ENCODE measurements around the gene TFCP2L1. TPM values are rescaled to one million over a fixed set of nuclear protein-coding genes. Genes with fewer than 3 reads are reported as not detected.

TFCP2L1 gene
- total and polyA plus RNA-seq, 2 experiments from 2014 or later, result 0.94 to 6.4 TPM

- Mint-ChIP-seq H3K4me1 (no peaks in the 10 kb centered on the region; the same call in 2 of the 3 replicates), H3K27me3 (ENCODE audit: insufficient read depth, low read depth, poor library complexity) (peaks cover 10% of the 10 kb centered on the region), H3K4me3 (no peak overlapping the region), H3K27ac (no peak overlapping the region), H3K9me3 (no peaks in the 10 kb centered on the region), H3K36me3 (ENCODE audit: low read depth) (no peaks in the 10 kb centered on the region)
- ATAC-seq (no peak), DNase-seq (ENCODE audit: low spot score) (no peak)
- Histone ChIP-seq H3K4me2 (no peak overlapping the region), H3K27ac (ENCODE audit: low read depth) (no peak overlapping the region), H3K79me2 (replicated peaks; ENCODE audit: insufficient read depth) (no peaks in the 10 kb centered on the region), H3K27me3 (ENCODE audit: insufficient read depth) (no peaks in the 10 kb centered on the region), H4K20me1 (replicated peaks; ENCODE audit: insufficient read depth) (no peaks in the 10 kb centered on the region), H3K4me3 (no peak overlapping the region), H3F3A (replicated peaks; ENCODE audit: low read depth) (no peaks in the 10 kb centered on the region), H3K36me3 (ENCODE audit: insufficient read depth) (no peaks in the 10 kb centered on the region), H2AFZ (no peak overlapping the region), H3K9me2 (ENCODE audit: insufficient read depth) (no peaks in the 10 kb centered on the region), H3K4me1 (ENCODE audit: insufficient read depth) (no peaks in the 10 kb centered on the region)
- TF ChIP-seq EZH2phosphoT487 (IDR thresholded peaks at IDR 0.05; ENCODE audit: unreplicated experiment), result no peak
- TF ChIP-seq EZH2 (IDR thresholded peaks at IDR 0.05; ENCODE audit: low read depth, unreplicated experiment), result no peak
- TF ChIP-seq JUNB (IDR thresholded peaks at IDR 0.05; ENCODE audit: unreplicated experiment), result no peak
- TF ChIP-seq ZNF331 (CRISPR knock-in tag; IDR thresholded peaks at IDR 0.05; ENCODE audit: low read depth), result no peak
- no peak for TF ChIP-seq NANOG (IDR thresholded peaks at IDR 0.05; ENCODE audit: borderline replicate concordance)
- TF ChIP-seq, protein P1, sequence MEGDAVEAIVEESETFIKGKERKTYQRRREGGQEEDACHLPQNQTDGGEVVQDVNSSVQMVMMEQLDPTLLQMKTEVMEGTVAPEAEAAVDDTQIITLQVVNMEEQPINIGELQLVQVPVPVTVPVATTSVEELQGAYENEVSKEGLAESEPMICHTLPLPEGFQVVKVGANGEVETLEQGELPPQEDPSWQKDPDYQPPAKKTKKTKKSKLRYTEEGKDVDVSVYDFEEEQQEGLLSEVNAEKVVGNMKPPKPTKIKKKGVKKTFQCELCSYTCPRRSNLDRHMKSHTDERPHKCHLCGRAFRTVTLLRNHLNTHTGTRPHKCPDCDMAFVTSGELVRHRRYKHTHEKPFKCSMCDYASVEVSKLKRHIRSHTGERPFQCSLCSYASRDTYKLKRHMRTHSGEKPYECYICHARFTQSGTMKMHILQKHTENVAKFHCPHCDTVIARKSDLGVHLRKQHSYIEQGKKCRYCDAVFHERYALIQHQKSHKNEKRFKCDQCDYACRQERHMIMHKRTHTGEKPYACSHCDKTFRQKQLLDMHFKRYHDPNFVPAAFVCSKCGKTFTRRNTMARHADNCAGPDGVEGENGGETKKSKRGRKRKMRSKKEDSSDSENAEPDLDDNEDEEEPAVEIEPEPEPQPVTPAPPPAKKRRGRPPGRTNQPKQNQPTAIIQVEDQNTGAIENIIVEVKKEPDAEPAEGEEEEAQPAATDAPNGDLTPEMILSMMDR (conservative IDR thresholded peaks at IDR 0.05; ENCODE audit: low read depth in 2 of 2), result no peak
- TF ChIP-seq REST (IDR thresholded peaks at IDR 0.05; ENCODE audit: unreplicated experiment), result no peak
- no peak for TF ChIP-seq STAT1 (IDR thresholded peaks at IDR 0.05; ENCODE audit: unreplicated experiment)
- no peak for TF ChIP-seq POLR2AphosphoS5 (IDR thresholded peaks at IDR 0.05; ENCODE audit: low read depth)
- TF ChIP-seq CREB1 (CRISPR knock-in tag; IDR thresholded peaks at IDR 0.05; ENCODE audit: low read depth), result no peak
- TF ChIP-seq, protein P2, sequence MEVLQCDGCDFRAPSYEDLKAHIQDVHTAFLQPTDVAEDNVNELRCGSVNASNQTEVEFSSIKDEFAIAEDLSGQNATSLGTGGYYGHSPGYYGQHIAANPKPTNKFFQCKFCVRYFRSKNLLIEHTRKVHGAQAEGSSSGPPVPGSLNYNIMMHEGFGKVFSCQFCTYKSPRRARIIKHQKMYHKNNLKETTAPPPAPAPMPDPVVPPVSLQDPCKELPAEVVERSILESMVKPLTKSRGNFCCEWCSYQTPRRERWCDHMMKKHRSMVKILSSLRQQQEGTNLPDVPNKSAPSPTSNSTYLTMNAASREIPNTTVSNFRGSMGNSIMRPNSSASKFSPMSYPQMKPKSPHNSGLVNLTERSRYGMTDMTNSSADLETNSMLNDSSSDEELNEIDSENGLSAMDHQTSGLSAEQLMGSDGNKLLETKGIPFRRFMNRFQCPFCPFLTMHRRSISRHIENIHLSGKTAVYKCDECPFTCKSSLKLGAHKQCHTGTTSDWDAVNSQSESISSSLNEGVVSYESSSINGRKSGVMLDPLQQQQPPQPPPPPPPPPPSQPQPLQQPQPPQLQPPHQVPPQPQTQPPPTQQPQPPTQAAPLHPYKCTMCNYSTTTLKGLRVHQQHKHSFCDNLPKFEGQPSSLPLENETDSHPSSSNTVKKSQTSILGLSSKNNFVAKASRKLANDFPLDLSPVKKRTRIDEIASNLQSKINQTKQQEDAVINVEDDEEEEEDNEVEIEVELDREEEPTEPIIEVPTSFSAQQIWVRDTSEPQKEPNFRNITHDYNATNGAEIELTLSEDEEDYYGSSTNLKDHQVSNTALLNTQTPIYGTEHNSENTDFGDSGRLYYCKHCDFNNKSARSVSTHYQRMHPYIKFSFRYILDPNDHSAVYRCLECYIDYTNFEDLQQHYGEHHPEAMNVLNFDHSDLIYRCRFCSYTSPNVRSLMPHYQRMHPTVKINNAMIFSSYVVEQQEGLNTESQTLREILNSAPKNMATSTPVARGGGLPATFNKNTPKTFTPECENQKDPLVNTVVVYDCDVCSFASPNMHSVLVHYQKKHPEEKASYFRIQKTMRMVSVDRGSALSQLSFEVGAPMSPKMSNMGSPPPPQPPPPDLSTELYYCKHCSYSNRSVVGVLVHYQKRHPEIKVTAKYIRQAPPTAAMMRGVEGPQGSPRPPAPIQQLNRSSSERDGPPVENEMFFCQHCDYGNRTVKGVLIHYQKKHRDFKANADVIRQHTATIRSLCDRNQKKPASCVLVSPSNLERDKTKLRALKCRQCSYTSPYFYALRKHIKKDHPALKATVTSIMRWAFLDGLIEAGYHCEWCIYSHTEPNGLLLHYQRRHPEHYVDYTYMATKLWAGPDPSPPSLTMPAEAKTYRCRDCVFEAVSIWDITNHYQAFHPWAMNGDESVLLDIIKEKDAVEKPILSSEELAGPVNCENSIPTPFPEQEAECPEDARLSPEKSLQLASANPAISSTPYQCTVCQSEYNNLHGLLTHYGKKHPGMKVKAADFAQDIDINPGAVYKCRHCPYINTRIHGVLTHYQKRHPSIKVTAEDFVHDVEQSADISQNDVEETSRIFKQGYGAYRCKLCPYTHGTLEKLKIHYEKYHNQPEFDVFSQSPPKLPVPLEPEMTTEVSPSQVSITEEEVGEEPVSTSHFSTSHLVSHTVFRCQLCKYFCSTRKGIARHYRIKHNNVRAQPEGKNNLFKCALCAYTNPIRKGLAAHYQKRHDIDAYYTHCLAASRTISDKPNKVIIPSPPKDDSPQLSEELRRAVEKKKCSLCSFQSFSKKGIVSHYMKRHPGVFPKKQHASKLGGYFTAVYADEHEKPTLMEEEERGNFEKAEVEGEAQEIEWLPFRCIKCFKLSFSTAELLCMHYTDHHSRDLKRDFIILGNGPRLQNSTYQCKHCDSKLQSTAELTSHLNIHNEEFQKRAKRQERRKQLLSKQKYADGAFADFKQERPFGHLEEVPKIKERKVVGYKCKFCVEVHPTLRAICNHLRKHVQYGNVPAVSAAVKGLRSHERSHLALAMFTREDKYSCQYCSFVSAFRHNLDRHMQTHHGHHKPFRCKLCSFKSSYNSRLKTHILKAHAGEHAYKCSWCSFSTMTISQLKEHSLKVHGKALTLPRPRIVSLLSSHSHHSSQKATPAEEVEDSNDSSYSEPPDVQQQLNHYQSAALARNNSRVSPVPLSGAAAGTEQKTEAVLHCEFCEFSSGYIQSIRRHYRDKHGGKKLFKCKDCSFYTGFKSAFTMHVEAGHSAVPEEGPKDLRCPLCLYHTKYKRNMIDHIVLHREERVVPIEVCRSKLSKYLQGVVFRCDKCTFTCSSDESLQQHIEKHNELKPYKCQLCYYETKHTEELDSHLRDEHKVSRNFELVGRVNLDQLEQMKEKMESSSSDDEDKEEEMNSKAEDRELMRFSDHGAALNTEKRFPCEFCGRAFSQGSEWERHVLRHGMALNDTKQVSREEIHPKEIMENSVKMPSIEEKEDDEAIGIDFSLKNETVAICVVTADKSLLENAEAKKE (CRISPR knock-in tag; IDR thresholded peaks at IDR 0.05), result no peak
- TF ChIP-seq ZNF114 (CRISPR knock-in tag; IDR thresholded peaks at IDR 0.05), result no peak
- TF ChIP-seq, protein P3, sequence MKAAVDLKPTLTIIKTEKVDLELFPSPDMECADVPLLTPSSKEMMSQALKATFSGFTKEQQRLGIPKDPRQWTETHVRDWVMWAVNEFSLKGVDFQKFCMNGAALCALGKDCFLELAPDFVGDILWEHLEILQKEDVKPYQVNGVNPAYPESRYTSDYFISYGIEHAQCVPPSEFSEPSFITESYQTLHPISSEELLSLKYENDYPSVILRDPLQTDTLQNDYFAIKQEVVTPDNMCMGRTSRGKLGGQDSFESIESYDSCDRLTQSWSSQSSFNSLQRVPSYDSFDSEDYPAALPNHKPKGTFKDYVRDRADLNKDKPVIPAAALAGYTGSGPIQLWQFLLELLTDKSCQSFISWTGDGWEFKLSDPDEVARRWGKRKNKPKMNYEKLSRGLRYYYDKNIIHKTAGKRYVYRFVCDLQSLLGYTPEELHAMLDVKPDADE (IDR thresholded peaks at IDR 0.05), result no peak
Measured at GRCh38 chr2:121236650-121237180, 48.3 kb downstream of the TFCP2L1 start.

Measured in GM23338 (cell line).